Activated T-cell treated with anti-CD3 and anti-CD28 coated beads, Interleukin-2, amount 50 U/mL, for 1 hour (primary cell): ENCODE measurements around the gene PLA2G12A.

ENCODE experiments used
- DNase-seq: peaks from one replicate; pipeline ENCODE4 v3.0.0-alpha.2; 2020

Gene PLA2G12A

DNA sequence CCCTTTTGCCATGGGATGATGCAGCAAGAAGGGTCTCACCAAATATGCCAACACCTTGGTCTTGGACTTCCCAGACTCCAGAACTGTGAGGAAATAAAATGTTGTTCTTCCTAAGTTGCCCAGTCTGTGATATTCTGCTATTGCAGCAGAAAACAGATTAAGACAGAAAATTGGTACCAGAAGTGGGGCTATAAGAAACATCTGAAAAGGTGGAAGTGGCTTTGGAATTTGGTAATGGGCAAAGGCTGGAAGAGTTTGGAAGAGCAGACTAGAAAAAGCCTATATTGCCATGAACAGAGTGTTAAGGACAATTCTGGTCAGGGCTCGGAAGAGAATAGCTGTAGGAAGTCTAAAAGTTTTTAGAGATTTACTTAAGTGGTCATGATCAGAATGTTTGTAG, 54.0 kb downstream of the PLA2G12A start:
- no peak for DNase-seq

DNA sequence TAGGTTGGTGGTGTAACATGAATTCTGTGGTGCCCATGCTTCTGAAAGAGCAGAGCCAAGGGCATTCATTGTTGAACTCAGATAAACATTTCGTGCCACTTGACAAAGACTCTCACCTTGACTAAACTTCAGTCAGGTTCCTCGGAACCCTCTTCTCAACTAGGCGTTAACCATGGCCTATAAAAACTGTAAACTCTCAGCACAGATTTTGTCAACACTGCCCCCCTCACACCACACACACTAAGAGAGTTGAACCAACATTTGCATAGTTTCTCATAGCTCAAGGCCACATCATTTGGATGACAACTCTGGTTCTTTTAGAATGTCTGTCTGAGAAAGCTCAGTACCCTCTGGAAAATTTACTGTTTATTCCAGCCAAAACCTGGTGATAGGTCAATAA, 54.7 kb downstream of the PLA2G12A start:
- no peak for DNase-seq

DNA sequence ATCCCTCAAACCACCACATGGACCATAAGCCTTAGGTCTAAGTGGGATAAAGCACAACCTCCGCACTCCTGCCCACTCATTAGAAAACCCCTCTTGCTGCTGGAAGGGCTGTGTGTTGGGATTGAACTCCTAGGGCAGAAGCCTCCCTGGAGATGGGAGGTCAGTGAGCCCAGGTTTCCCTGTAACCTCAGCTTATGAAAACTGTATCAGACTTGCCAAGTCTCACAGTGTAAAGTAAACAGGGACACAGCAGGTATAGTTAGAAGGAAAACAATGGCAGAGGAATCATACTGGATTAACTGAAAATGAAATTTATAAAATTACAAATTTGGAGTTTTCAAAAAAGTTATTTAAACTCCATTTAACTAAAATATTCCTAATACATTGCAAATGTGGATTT, 56.6 kb downstream of the PLA2G12A start:
- no peak for DNase-seq

DNA sequence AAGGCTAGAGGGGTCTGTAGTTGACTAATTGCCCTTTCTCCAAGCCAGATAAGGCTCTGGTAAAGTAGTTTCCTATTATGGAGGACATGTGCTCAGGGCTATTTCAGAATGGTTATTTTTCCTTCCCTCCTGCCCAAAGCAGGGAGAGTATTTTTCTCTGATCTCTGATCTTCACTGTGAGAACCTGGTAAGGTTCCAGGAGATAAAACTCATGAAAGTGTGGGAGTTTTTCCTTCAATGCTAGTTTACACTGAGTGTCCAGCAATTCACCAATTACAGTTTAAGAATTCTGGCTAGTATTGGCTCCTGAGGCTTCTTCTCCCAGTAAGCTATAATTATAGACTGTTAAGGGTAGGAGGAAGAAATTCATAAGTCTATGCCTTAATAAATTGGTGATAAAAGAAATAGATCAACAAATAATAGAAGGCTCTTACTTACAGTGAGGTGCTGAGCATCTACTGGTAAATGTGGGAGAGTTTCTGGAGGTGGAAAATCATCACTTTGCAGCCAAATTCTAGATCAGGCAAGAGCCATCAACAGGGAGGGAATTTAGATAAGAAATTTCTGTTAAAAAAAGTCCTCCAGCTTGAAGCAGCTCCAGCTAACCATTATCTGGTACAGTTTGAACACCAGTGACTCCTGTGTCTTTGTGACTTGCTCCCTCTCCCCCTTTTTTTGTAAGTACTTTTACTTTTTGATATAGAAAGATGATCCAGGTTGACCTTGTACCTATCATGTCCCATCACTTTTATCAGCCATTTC, 57.5 kb downstream of the PLA2G12A start:
- no peak for DNase-seq

DNA sequence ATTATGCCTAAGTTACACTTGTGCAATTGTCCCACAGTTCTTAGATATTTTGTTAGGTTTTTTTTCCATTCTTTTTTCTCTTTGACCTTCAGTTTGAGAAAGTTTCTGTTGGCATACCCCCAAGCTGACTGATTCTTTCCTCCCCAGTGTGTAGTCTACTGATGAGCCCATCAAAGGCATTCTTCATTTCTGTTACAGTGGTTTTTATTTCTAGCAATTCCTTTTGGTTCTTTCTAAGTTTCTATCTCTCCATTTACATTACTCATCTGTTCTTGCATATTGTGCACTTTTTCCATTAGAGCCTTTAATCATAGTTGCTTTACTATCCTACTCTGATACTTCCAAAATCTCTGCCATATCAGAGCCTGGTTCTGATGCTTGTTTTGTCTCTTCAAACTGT, 58.5 kb downstream of the PLA2G12A start:
- no peak for DNase-seq

DNA sequence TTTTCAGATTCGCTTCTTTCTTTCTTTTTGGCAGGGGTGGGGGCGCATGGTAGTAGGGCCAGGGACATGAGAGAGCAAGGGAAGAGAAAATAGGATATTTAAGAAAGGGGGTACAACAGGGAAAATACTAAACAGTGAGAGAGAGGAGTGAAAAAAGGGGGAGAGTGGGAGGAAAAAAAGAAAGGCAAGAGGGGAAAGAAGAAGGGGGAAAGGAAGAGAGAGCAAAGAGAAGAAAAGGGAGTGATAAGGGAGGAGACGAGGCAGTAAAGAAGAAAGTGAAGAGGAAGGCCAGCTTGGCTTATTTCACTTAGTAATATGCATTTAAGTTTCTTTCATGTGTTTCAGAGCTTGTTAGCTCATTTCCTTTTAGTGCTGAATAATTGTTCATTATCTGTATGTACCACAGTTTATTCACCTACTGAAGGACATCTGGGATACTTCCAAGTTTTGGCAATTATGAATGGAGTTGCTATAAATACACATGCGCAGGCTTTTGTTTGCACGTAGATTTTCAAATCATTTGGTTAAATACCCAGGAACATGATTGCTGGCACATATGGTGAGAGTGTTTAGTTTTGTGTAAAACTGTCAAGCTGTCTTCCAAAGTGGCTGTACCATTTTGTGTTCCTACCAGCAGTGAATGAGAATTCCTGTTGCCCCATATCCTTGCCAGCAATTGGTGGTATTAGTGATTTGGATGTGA, 63.9 kb downstream of the PLA2G12A start:
- no peak for DNase-seq

DNA sequence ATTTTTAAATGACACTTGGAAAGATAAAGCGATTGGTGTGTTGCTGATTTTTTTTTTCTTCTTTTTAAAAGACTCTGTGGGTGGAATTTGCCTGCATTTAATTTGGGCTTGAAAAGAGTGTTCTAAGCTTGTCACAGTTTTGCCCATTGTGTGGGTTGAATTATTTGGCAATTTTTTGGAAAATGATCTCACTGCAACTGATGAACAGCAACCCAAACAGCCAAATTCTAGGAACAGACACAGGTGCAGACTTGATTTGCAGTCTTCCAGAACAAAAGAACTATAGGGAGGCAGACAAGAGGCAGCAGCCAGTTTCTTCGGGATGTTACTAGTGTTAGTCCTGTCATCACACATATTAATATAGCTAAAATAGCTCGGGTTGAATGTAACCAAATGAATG, 67.1 kb downstream of the PLA2G12A start:
- no peak for DNase-seq

DNA sequence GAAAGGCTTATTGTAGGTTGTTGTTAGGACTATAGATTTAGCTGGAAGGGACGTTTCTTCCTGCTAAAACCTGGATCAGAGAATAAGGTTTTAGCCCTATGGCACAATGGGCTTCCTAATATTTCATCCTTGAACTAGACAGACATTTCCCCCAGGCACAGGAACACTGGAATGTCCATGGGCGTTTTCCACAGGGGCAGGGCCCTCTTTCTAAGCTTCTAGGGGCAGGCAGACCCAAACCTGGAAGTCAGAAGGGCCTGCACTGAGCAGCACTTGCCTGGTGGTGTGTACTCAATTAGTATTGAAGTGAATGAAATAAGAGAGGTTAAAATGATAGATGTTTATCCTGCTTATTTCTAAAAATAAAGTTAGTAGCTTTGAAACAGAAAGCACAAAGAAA, 67.8 kb downstream of the PLA2G12A start:
- DNase-seq = no peak
